NCI-H1417 treated with DMSO at 0.1 percent for 48 hours (cell line): Measurements from ENCODE around the gene CREBZF.
A peak's percentile ranks its signal among the peaks of the same experiment; 100 is the strongest.

Experiments used
- DNase-seq: peaks from one replicate; lab custom pipeline; 2025; lab: John Stamatoyannopoulos, UW

CREBZF gene

GRCh38 chr11:85664615-85665481, at the start of gene CREBZF:
Gene CREBZF, minus strand, starts transcription at chr11:85665129. Its CDS starts 254 bp downstream, at chr11:85664875.
- peak; percentile 95 for DNase-seq

GRCh38 chr11:85712953-85713352, 48.0 kb upstream of the CREBZF start:
- no peak for DNase-seq

GRCh38 chr11:85710917-85711316, 46.0 kb upstream of the CREBZF start:
- no peak for DNase-seq

DNA sequence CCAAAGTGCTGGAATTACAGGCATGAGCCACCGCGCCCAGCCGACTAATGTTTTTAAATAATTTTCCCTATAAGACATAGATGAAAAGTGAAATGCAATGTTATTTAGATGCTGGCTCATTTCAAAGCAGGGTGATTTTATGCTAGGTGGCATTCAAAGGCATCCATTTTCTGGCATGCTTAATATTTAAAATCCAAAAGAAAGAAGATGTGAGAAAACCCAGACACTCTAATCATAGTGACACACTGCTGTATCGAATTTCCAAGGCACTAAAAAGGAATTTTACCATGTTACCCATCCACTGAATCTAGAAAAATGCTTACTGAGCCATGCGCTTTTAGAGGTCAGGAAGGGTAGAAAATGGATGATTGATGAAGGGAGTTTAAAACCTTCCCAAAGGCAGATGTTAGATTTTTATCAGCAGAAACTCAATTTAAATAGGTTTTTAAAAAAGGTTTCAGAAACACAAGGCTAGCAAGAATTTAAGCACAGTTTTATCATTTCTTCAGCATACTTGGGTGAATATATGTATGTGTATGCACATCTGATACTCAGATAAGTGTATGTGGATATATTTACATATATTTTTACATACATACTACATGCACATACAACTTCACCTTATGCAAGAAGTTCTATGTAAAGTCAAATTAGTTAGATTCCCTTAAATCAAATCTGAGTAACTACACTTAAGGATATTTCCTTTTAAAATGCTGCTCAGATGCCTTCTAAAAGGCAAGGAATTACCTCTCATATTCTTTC, 45.2 kb upstream of the CREBZF start:
- DNase-seq = no peak

DNA sequence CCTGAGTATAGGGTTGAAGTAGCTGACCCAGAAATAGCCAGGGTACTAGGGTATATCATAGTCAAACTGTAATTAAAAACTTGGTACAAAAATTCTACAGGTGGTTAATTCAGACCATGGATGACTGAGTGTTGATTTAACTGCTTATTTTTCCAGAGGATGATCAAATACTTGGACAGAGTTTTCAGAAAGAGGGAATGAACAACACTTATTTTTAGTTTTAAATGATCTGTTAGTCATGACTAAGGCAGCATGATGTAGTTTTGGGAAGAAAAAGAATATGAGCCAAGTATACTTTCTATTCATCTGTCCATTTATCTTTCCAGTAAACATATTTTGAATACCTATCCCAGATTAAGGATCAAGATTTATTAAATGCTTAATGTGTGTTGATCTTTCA, 40.9 kb upstream of the CREBZF start:
- DNase-seq = no peak

DNA sequence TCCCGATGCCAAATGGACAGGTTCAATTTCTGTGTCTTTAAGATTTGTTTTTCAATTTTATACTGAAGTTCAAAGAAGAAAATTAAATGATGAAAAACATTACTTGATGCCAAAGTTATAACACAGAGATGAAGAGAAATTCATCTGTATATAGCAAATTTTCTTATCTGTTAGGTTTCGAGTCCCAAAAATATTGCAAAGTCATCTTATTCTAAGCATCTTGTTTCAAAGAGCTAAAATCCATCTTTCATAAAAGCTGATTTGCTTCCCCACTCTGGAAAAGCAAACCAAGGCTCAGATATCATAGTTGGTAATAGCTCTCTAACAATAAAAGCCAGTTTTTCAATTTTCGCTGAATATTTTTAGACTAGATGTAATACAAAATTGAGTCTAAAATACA, 40.0 kb upstream of the CREBZF start:
- DNase-seq = no peak

DNA sequence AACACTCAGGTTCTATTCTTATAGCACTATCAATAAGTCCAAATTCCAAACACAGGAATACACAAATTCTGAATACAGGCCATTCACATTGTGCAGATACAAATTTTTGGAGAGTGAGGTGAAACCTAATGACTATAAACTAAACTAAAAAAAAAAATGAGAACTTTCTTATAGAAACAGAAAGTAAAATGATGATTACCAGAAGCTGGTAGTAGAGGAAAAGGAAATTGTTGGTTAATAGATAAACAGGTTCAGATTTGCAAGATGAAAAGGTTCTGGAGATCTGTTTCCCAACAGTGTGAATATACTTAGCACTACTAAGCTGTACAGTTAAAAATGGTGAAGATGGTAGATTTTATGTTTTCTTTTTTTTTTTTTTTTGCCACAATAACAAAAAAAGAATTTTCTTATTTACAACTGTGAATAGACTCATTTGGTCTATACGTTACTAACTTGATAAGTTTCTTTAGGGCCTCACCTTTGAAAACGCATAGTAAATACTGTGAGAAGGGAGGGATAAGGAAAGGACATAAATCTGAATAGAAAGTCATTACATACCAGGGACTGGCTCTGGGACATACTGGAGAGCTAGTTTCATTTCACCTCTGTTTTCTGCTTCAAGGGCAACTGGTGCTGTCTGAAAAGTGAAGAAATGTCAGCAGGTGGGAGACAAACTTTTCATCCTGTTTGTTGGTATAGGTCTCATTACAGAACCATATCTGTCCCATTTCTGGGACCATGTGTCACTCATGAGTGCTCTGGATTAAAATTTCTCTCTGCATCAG, 35.2 kb upstream of the CREBZF start:
- DNase-seq = no peak

DNA sequence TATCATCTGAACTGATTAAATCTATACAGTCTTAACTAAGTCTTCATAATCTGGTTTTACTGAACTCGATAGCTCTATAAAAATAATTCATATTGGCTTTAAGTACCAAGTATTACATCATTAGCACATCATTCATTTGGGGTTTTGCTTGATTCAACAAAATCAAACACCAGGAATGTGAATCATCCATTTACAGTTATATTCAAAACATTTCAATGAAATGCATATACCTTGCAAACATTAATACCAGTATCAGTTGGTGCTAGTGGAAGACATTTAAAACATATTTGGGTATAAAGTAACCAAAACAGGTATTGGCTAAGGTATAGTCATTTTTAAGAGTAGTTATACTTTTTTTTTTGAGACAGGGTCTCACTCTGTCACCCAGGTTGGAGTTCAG, 33.3 kb upstream of the CREBZF start:
- no peak for DNase-seq

GRCh38 chr11:85697747-85698146, 32.8 kb upstream of the CREBZF start:
- DNase-seq = no peak

DNA sequence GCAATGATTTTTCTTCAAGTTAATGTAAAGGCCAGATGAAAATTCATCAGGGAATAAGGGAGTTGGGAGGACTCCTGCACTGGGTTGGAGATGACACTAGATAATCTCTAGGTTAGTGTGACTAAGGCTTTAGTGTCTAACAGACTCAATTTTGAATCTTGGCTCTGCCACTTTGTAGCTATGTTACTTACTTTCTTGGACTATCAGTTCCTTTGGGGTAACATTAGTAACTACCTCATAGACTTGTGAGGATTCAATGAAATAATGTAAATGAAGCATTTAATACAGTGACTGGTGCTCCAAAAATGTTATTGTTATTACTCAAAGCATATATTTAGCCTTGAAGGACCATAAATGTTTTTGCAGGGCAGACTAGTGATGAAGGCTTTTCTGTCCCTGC, 30.6 kb upstream of the CREBZF start:
- DNase-seq = no peak

DNA sequence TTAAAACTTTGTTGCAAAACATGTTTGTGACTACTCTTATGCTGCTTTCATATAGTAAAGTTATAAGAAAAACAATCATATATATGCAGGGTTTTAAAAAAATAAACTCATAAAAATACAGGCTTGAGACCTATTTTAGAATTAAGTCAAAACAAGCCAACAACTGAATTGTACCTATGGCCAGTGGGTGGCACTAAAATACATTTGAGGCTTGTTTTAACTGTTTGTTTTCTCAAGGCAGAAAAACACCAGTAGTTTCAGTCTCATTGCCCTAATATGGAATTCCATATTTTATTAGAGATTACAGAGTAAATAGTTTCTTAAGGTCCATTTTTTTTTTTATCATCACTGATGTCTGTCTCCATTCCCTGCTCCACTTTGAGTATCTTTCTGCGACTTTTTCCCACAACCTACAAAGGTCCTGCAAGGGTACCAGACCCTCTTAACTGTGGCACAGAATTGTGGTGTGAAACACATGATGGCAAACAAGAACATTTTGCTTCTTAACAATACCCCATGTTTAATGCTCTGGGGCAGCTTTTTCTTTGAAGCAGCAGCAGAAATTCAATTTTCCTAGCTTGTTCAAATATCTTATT, 29.6 kb upstream of the CREBZF start:
- DNase-seq = no peak

GRCh38 chr11:85685820-85686459, 21.0 kb upstream of the CREBZF start, which contains the start of gene CCDC89:
Gene CCDC89, minus strand, starts transcription at chr11:85686195. Its CDS starts 65 bp downstream, at chr11:85686130.
- peak; percentile 58 for DNase-seq

- no peak for DNase-seq
Measured at GRCh38 chr11:85685125-85685819, 20.3 kb upstream of the CREBZF start.

- no peak for DNase-seq
Measured at GRCh38 chr11:85682330-85683305, 17.7 kb upstream of the CREBZF start.

DNA sequence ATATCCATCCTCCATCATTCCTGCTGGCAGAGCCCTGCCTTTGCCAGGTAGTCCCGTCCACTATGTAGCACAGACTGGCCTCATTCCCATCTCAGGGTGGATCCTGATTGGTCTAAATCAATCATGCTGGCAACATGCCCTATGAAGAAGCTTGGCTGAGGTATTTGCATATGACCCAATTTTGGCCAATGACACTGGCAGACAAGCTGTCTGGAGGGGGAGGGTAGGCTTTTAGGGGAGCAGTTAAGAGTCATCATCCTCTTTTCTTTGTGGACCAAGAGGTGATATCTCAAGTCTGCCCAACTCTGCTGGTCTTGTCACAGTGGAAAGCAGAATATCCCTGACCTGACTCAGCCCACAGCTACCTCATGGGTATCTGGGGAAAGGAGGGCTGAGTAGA, 16.0 kb upstream of the CREBZF start:
- no peak for DNase-seq

DNA sequence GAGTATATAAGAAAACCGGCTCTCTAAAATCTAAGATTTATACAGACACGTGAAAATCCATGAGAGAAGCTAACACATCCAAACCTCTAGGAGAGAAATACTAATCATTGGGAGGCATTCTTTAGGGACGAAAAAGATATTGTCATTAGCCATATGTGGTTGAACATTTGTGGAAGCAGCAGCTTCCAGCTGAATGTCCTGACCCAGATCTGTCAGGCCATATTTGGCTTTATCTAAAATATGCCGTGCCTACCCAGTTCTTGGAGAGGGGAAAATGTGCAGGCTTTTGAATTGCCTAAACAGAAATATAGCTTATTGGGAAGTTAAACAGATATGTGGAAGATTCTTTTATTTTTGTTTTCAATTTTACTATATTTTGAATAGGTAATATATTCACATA, 14.6 kb upstream of the CREBZF start:
- DNase-seq = no peak

- no peak for DNase-seq
Measured at GRCh38 chr11:85673393-85673792, 8.5 kb upstream of the CREBZF start.

DNA sequence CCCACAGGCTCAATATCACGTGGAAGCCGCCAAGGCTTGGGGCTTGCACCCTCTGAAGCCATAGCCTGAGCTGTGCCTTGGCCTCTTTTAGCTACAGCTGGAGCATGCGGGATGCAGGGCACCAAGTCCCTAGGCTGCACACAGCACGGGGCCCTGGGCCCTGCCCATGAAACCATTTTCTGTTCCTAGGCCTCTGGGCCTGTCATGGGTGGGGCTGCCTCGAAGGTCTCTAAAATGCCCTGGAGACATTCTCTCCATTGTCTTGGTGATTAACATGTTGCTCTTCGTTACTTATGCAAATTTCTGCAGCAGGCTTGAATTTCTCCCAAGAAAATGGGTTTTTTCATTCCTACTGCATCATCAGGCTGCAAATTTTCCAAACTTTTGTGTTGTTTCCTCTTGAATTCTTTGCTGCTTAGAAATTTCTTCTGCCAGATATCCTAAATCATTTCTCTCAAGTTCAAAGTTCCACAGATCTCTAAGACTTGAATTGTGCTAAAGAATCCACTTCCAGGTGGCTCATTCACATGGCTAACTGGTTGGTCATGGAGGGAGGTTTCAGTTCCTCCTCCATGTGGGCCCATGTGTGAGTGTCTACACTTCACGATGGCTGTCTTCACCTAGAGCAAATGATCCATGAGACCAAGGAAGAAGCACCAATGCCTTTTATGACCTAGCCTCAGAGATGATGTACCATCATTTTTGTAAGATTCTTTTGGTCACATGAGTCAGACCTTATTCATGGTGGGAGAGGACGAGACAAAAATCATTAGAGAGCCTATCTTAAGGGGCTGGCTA, 7.4 kb upstream of the CREBZF start:
- no peak for DNase-seq
